IPS-11a (cell line): Measurements from ENCODE around the gene GALNTL6.
"Not testable (repeated sequence)": the region's sequence is repeated elsewhere in the genome, so short reads cannot be mapped to it uniquely, and the experiment has no call there.

ENCODE experiments used
- H3K4me3 ChIP-seq: one replicate; pipeline ENCODE4 v1.5.1; 2013; ENCODE audit warnings: low read depth, low read length, control low read depth

Gene GALNTL6

DNA sequence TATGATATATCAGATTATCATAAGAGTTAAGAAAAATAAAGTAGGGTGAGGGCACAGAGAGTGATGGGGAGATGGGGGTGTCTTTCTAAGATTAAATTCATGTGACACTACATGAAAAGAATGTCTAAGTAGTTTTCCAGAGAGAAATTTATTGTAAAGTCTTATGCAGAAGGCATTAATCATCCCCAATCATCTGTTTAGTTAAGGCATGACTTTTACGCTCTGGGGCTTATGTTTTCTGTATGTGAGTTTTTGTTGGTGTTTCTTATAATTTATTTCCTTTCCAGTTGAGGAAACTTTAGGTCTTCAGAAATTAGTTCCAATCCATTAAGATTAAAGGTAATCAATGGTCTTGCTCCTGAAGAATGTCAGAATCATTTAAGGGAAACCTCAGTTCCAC, 972.4 kb downstream of the GALNTL6 start:
- no peak overlapping the region for H3K4me3 ChIP-seq

DNA sequence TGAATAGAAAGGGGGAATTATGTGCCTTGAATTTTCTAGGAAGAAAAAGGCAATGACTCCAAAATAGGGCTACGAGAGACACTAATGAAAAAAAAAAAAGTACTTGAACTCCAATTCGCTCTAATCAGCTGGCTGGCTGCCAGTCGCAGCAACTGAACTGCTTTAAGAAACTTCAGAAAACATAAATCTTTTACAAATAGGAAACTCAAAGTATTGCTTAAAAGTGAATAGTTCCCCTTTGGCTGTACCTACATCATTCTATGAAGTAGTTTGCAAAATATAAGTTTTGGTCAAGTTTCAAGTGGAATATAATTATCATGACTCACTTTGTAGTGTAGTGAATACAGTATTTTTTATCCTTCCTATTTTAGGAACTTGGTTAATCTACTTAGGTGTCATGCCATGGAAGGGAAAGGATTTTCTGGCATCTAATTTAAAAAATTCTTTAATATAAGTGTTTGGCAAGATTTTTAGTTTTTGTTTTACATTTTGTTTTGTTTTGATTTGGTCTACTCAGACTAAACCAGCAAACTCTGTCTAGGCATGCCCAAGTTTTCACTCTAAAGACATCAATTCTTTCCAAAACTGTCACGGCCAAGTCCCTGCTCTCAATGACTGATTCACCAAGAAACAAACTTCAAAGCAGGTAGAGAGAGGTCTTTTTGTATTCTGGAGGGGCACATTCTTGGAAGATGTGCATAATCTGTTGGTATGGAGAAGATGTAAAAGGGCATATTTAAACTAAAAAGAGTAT, 973.0 kb downstream of the GALNTL6 start:
- no peak overlapping the region for H3K4me3 ChIP-seq

DNA sequence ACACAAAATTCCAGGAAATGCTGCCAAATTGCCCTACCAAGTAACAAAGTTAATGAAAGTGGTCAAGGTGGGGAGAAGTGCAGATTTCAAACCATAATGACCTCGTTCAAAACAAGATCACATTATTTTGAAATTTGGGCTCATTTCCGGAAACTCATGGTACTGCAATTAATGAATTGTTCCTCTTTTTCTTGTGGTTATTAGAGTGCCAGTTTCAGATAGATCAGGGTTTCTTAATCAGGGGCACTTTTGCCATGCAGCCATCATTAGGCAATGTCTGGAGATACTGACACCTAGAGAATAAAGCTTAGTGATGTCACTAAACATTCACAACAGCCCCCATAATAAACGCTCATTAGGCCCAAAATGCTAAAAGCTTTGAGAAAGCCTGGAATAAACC, 973.9 kb downstream of the GALNTL6 start:
- no peak overlapping the region for H3K4me3 ChIP-seq

DNA sequence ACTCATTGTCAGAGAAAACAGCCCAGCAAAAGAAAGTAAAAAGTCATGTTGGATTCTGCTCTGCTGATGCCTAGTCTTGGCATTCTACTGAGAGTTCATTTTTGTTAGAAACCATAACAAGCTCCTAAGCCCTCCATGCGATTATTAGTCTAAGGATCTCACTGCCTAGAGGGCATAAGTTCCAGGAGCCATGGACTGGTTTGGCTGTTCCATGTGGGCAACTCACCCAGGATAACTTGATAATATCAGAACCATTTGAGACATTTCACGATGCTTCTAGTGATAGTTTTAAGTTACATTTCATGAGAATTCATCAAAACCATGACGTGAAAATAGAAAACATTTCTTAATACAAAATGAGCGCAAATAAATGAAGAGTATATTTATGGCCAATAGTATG, 978.6 kb downstream of the GALNTL6 start:
- H3K4me3 ChIP-seq, result no peak overlapping the region

DNA sequence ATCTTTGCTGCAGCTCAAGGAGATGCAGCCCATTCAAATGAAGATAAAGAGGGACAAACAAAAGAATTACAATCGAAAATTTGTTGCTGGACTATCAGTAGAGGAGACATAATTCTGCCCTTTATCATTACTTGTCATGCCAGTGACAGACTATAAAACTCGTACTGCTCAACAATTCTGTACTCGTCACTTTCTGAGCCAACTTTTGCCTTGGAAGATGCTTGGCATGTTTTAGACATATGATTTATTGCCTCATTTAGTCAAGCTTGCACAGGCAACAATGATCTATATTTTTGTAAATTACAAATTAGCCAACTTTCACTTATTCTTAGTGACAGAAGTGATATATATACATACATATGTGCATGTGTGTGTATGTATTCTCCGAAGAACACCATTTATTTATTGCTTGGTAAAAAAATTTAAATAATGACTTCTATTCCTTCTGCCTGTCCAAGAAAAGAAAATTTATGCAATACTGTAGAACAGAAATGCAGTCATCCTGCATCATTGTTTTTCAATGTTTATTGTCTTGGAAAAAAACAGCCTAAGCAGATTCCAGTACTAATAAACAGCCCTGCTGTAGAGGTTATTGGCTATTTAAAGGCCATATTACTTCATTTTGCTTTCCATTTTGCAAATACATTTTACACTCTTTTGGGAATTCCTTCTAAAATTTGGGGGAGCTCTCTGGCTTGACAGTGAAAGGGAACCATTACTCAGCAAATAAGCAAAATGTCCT, 980.5 kb downstream of the GALNTL6 start:
- H3K4me3 ChIP-seq, result no peak overlapping the region

DNA sequence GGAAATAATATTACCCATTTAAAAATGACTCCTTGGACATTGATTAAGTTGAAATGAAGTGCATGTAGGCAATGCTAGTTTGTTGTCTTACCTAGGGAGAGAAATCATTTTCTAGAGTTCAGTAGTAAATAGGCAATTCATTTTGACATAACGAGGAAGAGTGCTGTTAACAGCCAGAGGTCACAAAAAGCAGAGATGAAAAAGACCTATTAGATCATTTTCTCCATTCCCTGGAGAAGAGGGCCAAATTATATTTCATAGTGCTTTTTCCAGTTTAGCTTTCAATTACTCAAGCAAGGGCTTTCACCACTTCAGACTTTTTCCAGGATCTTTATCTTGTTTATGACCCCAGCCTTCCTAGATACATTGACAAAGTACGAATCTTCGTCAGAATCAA, 981.1 kb downstream of the GALNTL6 start:
- no peak overlapping the region for H3K4me3 ChIP-seq

DNA sequence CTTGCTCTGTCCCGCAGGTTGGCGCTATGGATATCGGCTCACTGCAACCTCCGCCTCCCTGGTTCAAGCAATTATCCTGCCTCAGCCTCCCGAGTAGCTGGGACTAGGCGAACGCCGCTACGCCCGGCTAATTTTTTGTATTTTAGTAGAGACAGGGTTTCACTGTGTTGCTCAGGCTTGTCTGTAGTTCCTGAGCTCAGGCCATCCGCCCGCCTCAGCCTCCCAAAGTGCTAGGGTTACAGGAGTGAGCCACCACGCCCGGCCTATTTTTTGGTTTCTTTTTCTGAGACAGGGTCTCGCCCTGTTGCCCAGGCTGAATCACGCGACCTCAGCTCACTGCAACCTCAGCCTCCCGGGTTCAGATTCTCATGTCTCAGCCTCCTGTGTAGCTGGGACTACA, 984.1 kb downstream of the GALNTL6 start:
- H3K4me3 ChIP-seq, result not testable (repeated sequence)

DNA sequence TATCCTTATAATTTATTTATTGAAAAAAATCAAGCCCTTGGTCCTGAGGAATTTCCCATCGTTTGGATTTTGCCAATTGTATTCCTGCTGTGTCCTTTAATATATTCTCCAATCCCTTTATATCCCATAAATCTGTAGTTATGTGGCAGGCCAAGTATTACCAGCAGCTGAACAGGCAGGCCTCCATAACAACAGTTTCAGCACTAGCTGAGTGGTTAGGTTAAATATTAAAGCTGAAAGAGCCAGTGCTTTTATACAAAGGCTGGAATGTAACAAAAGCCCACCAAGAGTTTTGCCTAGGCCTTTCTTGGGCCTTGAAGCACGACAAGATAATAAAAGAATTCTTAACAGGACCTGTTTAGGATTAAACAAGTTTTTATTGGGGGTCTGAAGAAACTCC, 988.8 kb downstream of the GALNTL6 start:
- no peak overlapping the region for H3K4me3 ChIP-seq

DNA sequence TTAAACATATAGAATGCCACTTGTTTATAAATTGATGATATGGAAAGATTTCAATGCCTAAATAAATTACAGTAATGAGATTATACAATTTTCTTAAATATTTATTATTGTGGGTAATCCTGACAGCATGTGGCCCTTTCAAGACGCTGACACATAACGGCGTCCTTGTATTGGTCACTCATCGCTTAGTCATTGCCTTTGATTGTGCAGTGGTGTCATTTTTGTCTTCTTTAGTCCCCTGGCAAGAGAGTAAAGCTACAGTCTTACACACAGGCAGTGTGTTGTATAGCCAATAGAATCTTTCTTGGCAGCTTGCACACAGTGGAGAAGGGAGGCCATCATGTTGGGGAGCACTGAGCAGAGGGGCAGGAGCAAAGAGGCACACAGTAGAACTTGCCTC, 993.6 kb downstream of the GALNTL6 start:
- H3K4me3 ChIP-seq, result no peak overlapping the region

DNA sequence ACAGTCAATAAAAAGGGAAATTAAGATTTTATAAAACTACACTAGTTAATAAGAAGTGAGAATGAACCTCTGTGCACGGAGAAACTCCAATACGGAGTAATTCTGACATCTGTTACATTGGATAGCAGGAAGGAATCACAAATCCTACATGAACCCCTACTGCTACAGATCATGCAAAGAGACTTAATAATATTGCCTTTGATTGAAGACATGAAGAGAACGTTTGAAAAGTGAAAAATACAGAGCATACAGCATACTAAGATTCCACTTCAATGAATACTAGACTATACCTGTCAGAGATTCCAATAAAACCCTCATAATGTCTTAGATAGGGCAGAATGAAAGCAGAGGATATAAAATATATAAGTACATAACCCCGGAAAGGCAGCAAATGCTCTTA, 995.0 kb downstream of the GALNTL6 start:
- H3K4me3 ChIP-seq, result no peak overlapping the region

DNA sequence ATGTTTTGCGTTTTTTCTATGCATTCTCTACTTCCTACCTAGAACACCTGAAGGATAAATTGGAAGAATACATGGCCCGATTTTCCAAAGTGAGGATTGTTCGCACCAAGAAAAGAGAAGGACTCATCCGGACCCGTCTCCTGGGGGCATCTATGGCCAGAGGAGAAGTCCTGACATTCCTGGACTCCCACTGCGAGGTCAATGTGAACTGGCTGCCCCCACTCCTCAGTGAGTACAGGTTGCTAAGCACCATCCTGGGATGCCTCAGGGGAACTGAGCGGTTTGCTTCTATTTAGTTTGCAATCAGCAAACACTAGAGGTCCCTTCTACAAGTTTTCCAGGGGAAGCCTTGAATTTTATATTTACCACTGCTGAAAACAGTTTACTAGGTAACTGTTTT, 996.1 kb downstream of the GALNTL6 start:
- no peak overlapping the region for H3K4me3 ChIP-seq

DNA sequence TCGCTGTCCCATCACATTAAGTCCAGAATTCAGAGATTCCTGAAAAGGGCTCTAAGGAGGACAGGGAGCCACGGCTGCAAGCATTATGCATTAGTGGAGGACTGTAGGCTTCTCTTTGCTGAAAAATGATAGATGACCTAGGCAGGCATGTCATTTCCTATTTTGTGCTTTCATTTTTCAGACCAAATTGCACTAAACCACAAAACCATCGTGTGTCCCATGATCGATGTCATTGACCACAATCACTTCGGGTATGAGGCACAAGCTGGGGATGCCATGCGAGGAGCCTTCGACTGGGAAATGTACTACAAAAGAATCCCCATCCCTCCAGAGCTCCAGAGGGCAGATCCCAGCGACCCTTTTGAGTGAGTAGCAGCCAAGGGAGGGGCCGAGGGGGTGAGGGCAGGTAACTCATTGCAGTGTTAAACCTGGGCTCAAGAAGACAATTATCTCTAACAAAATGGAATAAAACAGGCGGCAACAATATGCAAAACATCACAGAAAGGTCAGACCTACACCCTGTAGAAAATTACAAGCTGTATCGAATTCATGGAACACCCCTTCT, 1000.2 kb downstream of the GALNTL6 start:
- no peak overlapping the region for H3K4me3 ChIP-seq

DNA sequence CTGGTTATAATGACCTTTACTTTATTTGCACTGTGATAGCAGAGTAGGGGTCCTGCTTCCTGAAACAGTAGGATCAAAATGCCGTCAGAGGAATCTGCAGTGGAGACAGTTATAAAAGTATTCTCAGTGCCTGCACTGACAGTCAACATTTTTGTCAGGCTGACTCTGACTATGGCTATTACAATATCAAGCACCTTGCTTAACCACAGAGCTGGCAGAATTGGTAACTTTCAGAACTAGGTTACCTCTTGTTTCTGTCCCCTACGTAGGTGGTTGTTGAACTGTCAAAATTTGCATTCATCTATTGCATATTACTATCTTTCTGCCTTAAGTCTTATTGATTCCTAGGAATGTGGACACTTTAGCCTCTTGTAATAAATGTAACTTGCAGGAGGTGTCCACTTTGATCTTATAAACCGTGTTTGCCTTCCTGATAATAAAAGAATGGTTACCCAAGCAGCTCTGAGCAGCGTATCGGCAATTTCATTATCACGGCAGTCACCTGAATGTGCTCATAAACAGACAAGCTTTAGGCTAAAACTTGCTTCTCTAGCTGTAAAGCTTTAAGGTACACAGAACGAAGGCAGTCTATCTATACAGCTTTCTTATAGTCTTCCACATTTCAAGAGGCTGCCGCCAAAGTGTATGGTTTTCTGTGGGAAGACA, 1002.4 kb downstream of the GALNTL6 start:
- H3K4me3 ChIP-seq, result no peak overlapping the region

DNA sequence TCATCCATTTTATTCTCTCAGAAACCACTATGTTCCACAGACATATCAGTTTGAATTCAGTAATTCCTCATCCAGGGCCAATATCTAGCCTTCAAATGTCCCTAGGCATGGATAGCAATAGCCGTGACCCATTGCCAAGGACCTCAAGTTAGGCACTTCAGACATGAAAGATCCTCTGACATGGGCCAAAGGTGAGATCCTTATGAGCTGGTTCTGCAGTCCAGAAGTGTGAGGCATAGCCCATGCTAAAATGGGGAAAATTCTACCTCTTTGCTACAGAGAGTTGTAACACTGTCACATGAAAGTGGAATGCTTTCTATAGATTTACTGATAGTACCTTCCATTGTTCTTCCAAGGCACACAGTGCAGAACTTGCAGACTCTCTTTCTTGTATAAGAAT, 1005.7 kb downstream of the GALNTL6 start:
- no peak overlapping the region for H3K4me3 ChIP-seq

DNA sequence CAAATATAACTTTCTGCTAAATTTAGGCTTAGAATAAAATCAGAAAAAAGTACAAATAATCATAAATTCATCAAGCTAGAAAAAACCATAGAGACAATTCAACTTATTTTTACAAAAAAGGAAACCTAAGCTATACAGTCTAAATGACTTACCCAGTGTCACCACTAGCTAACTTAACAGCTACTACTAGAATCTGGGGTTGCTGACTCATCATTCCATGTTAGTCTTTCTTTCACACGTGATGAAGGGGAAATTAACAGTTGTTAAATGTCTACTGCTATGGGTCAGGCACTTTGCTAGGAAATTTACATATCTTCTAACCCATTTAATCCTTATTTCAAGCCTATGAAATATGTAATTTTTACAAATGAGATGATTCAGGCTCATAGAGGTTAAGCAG, 1006.1 kb downstream of the GALNTL6 start:
- H3K4me3 ChIP-seq, result no peak overlapping the region

DNA sequence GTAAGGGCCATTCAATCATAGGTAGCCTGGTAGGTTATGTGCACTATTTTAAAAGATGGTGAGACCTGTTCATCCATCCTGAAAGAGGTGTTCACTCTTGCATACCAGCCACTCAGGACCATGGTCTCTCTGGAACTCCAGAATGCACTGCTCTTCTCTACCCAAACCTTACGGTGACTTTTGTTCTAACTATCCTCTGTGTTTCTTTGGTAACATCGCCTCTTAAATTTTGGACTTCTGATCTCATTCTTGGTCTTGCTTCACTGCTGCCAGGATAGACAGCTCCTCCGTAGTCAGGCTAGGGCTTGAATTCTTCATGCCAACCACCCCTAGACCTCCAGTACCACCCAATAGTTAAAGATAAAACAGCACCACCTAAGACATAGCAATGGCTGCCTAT, 1009.1 kb downstream of the GALNTL6 start:
- H3K4me3 ChIP-seq, result no peak overlapping the region

DNA sequence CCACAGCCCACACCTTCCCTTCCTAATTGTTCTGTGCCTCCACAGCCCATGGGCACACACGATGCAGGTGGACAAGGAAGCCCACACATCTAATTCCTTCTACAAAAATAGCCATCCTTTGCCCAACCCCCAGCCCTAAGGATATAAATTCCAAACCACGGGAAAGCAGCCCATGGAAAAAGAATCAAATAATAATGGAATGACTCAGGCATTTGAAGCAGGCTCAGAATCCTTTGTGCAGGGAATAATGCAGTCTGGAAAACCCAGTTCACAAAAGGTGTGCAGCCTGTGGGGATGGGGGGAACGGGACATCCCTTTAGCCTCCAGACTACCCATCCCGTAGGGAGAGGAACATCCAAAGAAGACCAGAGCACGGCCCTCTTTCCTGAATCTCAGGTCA, 1013.1 kb downstream of the GALNTL6 start:
- H3K4me3 ChIP-seq, result no peak overlapping the region

DNA sequence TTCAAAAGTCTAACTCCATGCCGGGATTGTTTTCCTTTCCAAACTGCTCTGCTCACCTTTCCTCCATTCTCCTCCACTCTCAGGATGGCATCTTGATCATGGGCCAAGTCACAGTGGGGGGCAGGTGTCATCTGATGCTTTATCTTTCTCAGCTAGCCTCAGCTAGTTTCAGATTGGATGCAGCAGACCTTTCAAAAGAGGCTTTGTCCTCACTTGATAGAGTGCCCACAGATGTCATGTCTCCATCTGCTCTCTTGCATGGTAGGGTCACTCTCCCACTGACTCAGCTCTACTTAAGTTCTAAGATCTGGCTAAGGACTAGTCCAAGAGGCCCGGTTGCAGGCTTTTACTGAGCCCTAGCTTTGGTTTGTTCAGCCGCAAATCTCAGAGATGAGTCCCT, 1013.7 kb downstream of the GALNTL6 start:
- H3K4me3 ChIP-seq, result no peak overlapping the region

DNA sequence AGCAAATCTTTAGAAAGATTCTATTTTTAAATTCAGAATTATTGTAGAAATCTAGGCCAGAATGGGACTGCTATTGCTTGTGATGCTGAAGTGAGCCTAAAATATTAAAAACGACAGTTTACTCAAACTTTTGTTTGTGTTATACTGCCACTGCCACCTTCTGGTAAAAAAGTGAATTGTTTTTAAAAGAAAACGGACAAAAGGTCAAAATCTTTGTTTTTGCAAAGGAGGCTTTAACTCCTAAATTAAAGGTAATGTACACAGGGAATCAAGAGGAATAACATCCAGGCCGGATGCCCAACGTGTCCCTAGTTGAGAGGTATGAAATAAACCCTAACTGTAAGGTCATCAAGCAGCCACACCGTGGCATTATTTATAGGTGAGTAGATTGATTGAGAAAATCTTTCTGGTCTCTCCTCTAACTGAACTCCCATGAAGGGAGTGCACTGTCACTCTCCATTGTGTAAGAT, 1017.1 kb downstream of the GALNTL6 start:
- no peak overlapping the region for H3K4me3 ChIP-seq

DNA sequence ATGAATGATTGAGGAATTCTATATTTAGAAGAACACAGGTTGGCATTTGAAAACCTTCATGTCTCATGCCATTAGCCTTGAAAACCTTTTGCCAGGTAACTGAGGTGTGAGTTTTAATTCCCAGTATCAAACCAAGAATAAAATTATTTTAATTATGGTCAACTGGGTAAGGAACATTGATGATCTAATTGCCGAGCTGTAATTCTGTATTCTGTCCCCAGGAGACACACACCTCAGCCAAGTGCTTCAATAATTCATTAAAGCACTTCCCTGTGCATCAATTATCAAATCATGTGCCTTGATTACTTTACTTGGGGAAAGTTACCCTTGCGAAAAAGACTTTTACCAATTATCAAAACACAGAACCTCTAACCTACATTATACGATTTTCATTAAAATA, 1023.5 kb downstream of the GALNTL6 start:
- no peak overlapping the region for H3K4me3 ChIP-seq

DNA sequence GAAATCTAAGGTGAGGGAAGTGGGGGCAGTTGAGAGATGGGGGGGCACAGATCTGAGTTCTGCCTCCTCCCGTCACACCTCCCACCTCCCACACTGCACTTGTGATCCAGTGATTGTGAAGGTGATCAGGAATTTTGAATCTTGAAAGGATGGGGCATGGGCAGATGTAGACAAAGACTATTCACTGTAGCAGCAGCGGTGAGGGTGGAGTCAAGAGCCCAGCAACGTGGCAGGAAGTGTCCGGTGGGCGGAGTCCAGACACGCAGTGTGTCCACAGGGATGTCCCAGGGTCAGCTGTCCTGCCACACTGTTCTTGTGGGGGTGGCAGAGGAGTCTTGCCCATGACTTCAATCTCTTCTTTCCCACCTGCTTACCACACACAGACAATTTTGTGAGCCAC, 1024.9 kb downstream of the GALNTL6 start:
- H3K4me3 ChIP-seq, result no peak overlapping the region

DNA sequence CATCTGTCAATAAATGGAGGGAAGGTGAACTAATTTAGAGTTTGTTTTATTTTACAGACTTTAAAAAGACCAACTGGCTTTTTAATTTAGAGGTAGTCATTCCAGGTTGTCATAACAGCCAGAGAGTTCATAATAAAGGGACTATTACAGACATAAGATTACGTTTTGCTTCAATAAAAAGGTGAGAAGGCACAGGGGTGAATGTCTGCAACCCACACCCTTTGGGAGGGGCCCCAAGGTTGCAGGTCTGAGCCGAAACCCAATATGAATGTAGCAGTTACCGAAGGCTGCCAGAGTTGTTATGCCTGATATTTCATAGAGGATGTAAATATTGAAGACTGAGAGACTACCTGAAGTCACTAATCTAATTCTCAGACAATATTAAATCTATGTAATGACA, 1025.7 kb downstream of the GALNTL6 start:
- no peak overlapping the region for H3K4me3 ChIP-seq
